IMR-90 (cell line): ENCODE measurements around the gene SLC46A1. TPM values are rescaled to one million over a fixed set of nuclear protein-coding genes. Genes with fewer than 3 reads are reported as not detected.

Experiments
- ATAC-seq: fragments of 200-7000 bp; cut with Tn5 transposase; 2 replicates; pipeline ENCODE4 v1.9.1; 2020; ENCODE audit warnings: low read depth, mild to moderate bottlenecking, moderate library complexity
- BruUV-seq: library from RNA; stranded (reverse); fragments of 400-500 nt; replicated peaks from 2 replicates; lab custom pipeline; 2021; lab: Mats Ljungman, UMichigan
- CTCF ChIA-PET: fragments of 300-600 bp; formaldehyde crosslinking; extraction: SDS; loops from one replicate; lab custom pipeline; 2021; ENCODE audit warnings: antibody characterized with exemption; lab: Yijun Ruan, JAX
- POLR2A ChIA-PET: fragments of 300-600 bp; sonication (Branson Sonifier 250); formaldehyde crosslinking; loops from one replicate; lab custom pipeline; 2022; ENCODE audit warnings: antibody characterized with exemption; ENCODE audit not compliant: unreplicated experiment; lab: Charles Lee
- DNase-seq: peaks from one replicate; pipeline ENCODE4 v3.0.0; 2013
- H2AFZ ChIP-seq: replicated peaks from 2 replicates; pipeline ENCODE3; 2013; ENCODE audit warnings: low read length, mild to moderate bottlenecking; ENCODE audit not compliant: poor library complexity
- H2AK5ac ChIP-seq: 2 replicates; pipeline ENCODE4 v1.6.1; 2013; ENCODE audit warnings: low read depth, low read length, inconsistent platforms
- H2AK9ac ChIP-seq: replicated peaks from 2 replicates; pipeline ENCODE3; 2013; ENCODE audit warnings: mild to moderate bottlenecking, low read depth, low read length, moderate library complexity; ENCODE audit not compliant: poor library complexity
- H2BK120ac ChIP-seq: 2 replicates; pipeline ENCODE4 v1.6.1; 2013; ENCODE audit warnings: low read depth, low read length, inconsistent platforms
- H2BK15ac ChIP-seq: 3 replicates; pipeline ENCODE4 v1.6.1; 2013; ENCODE audit warnings: low read depth, low read length, inconsistent platforms
- H2BK20ac ChIP-seq: 2 replicates; pipeline ENCODE4 v1.6.1; 2013; ENCODE audit warnings: low read depth, mild to moderate bottlenecking, inconsistent platforms, low read length, moderate library complexity
- H2BK5ac ChIP-seq: 2 replicates; pipeline ENCODE4 v1.6.1; 2013; ENCODE audit warnings: mild to moderate bottlenecking, low read depth, low read length, inconsistent platforms; ENCODE audit not compliant: poor library complexity, severe bottlenecking
- H3K14ac ChIP-seq: replicated peaks from 2 replicates; pipeline ENCODE4 v1.6.1; 2013; ENCODE audit warnings: low read depth, low read length, inconsistent platforms
- H3K18ac ChIP-seq: 2 replicates; pipeline ENCODE4 v1.6.1; 2013; ENCODE audit warnings: low read depth, low read length, control low read depth
- H3K23ac ChIP-seq: 2 replicates; pipeline ENCODE4 v1.6.1; 2013; ENCODE audit warnings: low read depth, low read length, inconsistent platforms
- H3K27ac ChIP-seq: 2 replicates; pipeline ENCODE4 v1.5.1; 2013; ENCODE audit warnings: mild to moderate bottlenecking, control low read depth, low read length; ENCODE audit not compliant: insufficient read depth
- H3K27me3 ChIP-seq: 2 replicates; pipeline ENCODE4 v1.6.1; 2013; ENCODE audit warnings: low read length; ENCODE audit not compliant: control insufficient read depth, insufficient read depth
- H3K36me3 ChIP-seq: 2 replicates; pipeline ENCODE4 v1.6.1; 2013; ENCODE audit warnings: low read length, mixed read lengths; ENCODE audit not compliant: control insufficient read depth, insufficient read depth
- H3K4ac ChIP-seq: 2 replicates; pipeline ENCODE4 v1.6.1; 2013; ENCODE audit warnings: low read depth, low read length, inconsistent platforms
- H3K4me1 ChIP-seq: 2 replicates; pipeline ENCODE4 v1.6.1; 2013; ENCODE audit warnings: low read length, mixed read lengths; ENCODE audit not compliant: control insufficient read depth, insufficient read depth
- H3K4me2 ChIP-seq: 2 replicates; pipeline ENCODE4 v1.6.1; 2013; ENCODE audit warnings: low read depth, mild to moderate bottlenecking, control low read depth, low read length, moderate library complexity
- H3K4me3 ChIP-seq: 2 replicates; pipeline ENCODE4 v1.5.1; 2013; ENCODE audit warnings: low read depth, mild to moderate bottlenecking, control low read depth, low read length, moderate library complexity; ENCODE audit not compliant: insufficient read depth
- H3K56ac ChIP-seq: 2 replicates; pipeline ENCODE4 v1.6.1; 2013; ENCODE audit warnings: low read length, inconsistent platforms; ENCODE audit not compliant: insufficient read depth; ENCODE audit errors: extremely low read depth
- H3K79me1 ChIP-seq, 2 experiments: 2 replicates each; pipeline ENCODE4 v1.6.1; 2013; ENCODE audit warnings: low read length in 2 of 2, inconsistent platforms in 1 of 2, low read depth in 1 of 2
- H3K9ac ChIP-seq: 2 replicates; pipeline ENCODE4 v1.6.1; 2013; ENCODE audit warnings: low read depth, low read length, control low read depth
- H3K9me1 ChIP-seq: 2 replicates; pipeline ENCODE4 v1.6.1; 2013; ENCODE audit warnings: low read length, inconsistent platforms; ENCODE audit not compliant: insufficient read depth
- H3K9me3 ChIP-seq: 2 replicates; pipeline ENCODE4 v1.6.1; 2013; ENCODE audit warnings: low read length; ENCODE audit not compliant: control insufficient read depth, insufficient read depth
- H4K20me1 ChIP-seq: 2 replicates; pipeline ENCODE4 v1.6.1; 2013; ENCODE audit warnings: low read length, inconsistent platforms; ENCODE audit not compliant: insufficient read depth
- H4K5ac ChIP-seq: 2 replicates; pipeline ENCODE4 v1.6.1; 2013; ENCODE audit warnings: mild to moderate bottlenecking, low read depth, low read length, control low read depth
- H4K8ac ChIP-seq, 2 experiments: 2 replicates each; pipeline ENCODE4 v1.6.1; 2013; ENCODE audit warnings: low read depth in 2 of 2, low read length in 2 of 2, control low read depth in 1 of 2, inconsistent platforms in 1 of 2
- H4K91ac ChIP-seq: 2 replicates; pipeline ENCODE4 v1.6.1; 2013; ENCODE audit warnings: low read depth, low read length, inconsistent platforms; ENCODE audit not compliant: insufficient read depth
- BHLHE40 ChIP-seq: fragments of 150-350 bp; IDR thresholded peaks from 2 replicates; pipeline ENCODE4 v1.6.1; 2016; ENCODE audit warnings: mild to moderate bottlenecking, low read depth, low read length
- CEBPB ChIP-seq: IDR thresholded peaks from 2 replicates; pipeline ENCODE4 v1.6.1; 2012; ENCODE audit warnings: low read depth, low read length, improper control_type of control experiment
- CHD1 ChIP-seq: IDR thresholded peaks from 2 replicates; pipeline ENCODE4 v1.6.1; 2012; ENCODE audit warnings: low read depth, low read length, improper control_type of control experiment
- CTCF ChIP-seq: conservative IDR thresholded peaks from 2 replicates; pipeline ENCODE4 v1.5.1; 2012; ENCODE audit warnings: mild to moderate bottlenecking, low read depth, low read length, improper control_type of control experiment
- ELK1 ChIP-seq: fragments of 150-350 bp; IDR thresholded peaks from 2 replicates; pipeline ENCODE4 v1.6.1; 2016; ENCODE audit warnings: low read depth, mild to moderate bottlenecking, low read length, moderate library complexity, borderline replicate concordance
- FOS ChIP-seq: fragments of 150-350 bp; IDR thresholded peaks from 2 replicates; pipeline ENCODE4 v1.6.1; 2016; ENCODE audit warnings: low read depth, low read length
- MAFK ChIP-seq: IDR thresholded peaks from 2 replicates; pipeline ENCODE4 v1.6.1; 2012; ENCODE audit warnings: low read depth, low read length, improper control_type of control experiment
- MAZ ChIP-seq: IDR thresholded peaks from 2 replicates; pipeline ENCODE4 v1.6.1; 2012; ENCODE audit warnings: low read depth, mild to moderate bottlenecking, low read length, improper control_type of control experiment, moderate library complexity, borderline replicate concordance
- MXI1 ChIP-seq: IDR thresholded peaks from 2 replicates; pipeline ENCODE4 v1.6.1; 2012; ENCODE audit warnings: low read depth, mild to moderate bottlenecking, low read length, moderate library complexity, borderline replicate concordance
- NFE2L2 ChIP-seq: fragments of 150-350 bp; IDR thresholded peaks from 2 replicates; pipeline ENCODE4 v1.6.1; 2016; ENCODE audit warnings: low read depth, mild to moderate bottlenecking, low read length
- POLR2A ChIP-seq: IDR thresholded peaks from 2 replicates; pipeline ENCODE4 v1.6.1; 2012; ENCODE audit warnings: mild to moderate bottlenecking, low read depth, low read length
- RAD21 ChIP-seq: IDR thresholded peaks from 2 replicates; pipeline ENCODE4 v1.6.1; 2012; ENCODE audit warnings: low read length, improper control_type of control experiment
- RCOR1 ChIP-seq: IDR thresholded peaks from 2 replicates; pipeline ENCODE4 v1.6.1; 2012; ENCODE audit warnings: mild to moderate bottlenecking, low read length, improper control_type of control experiment; ENCODE audit not compliant: insufficient replicate concordance
- RFX5 ChIP-seq: IDR thresholded peaks from 2 replicates; pipeline ENCODE4 v1.8.0; 2012; ENCODE audit warnings: low read depth, mild to moderate bottlenecking, low read length, moderate library complexity
- SMC3 ChIP-seq: fragments of 150-350 bp; IDR thresholded peaks from 2 replicates; pipeline ENCODE4 v1.6.1; 2016; ENCODE audit warnings: low read depth, mild to moderate bottlenecking, antibody characterized with exemption, low read length, moderate library complexity
- USF2 ChIP-seq: fragments of 150-350 bp; IDR thresholded peaks from 2 replicates; pipeline ENCODE4 v1.6.1; 2017; ENCODE audit warnings: mild to moderate bottlenecking, antibody characterized with exemption, low read length, low read depth
- WGBS, 2 experiments: methylation state at CpG; one replicate each; pipeline versions ENCODE4 v1.1.5 to v1.1.7; 2013; ENCODE audit warnings: missing lambda C conversion rate in 2 of 2; ENCODE audit not compliant: insufficient read length in 1 of 2; ENCODE audit errors: extremely low coverage in 2 of 2; 5-methylcytosine and 5-hydroxymethylcytosine counted together
- dilution Hi-C: fragments of 300-500 bp; cut with HindIII; formaldehyde crosslinking; loops from one replicate; pipeline ENCODE4 v1.14.3; 2018; ENCODE audit warnings: low sequenced_read_pairs; ENCODE audit not compliant: unreplicated experiment
- in situ Hi-C: fragments of 300-500 bp; cut with MboI; formaldehyde crosslinking; loops from 3 replicates; pipeline ENCODE4 v1.14.3; 2019; ENCODE audit warnings: low sequenced_read_pairs, inconsistent platforms, mixed read lengths
- intact Hi-C: fragments of 100-400 bp; cut with micrococcal nuclease; formaldehyde crosslinking; loops from 2 replicates; pipeline ENCODE4 v1.10.0; 2022
- polyA plus RNA-seq, 3 experiments: library from polyadenylated mRNA; depleted of rRNA; stranded (reverse); fragments of >200 nt; gene quantifications; 2 replicates each; pipeline ENCODE4 v1.2.3, GENCODE V29; 2012; ENCODE audit warnings: low replicate concordance in 1 of 3
- total RNA-seq: library from RNA; depleted of rRNA; stranded (reverse); fragments of >200 nt; gene quantifications from 2 replicates; pipeline ENCODE4 v1.2.3, GENCODE V29; 2012

The SLC46A1 gene
- total and polyA plus RNA-seq, 2 of the 4 experiments (the other 2 are of a cell fraction), result 2.7 to 3.9 TPM

GRCh38 chr17:28406473-28406814 is 432 bp upstream of the SLC46A1 start:
- H2BK5ac ChIP-seq, result no peak overlapping the region
- POLR2A ChIA-PET, result no interaction called here
- WGBS, 2 experiments, result 49% methylated on average over 6 of the region's 9 CpGs; no CpG with 5 or more reads in 1 of the 2 experiments
- peaks cover 6% of the 10 kb centered on the region for H3K27me3 ChIP-seq
- peak overlapping the region; percentile 88 for H2AK9ac ChIP-seq
- in situ Hi-C loops, result no loop called here
- no peak overlapping the region for H2BK15ac ChIP-seq
- DNase-seq (no peak), ATAC-seq (peak; percentile 12)
- TF ChIP-seq MAZ, result no peak
- no peak for TF ChIP-seq SMC3
- no peak for TF ChIP-seq MXI1
- TF ChIP-seq CHD1, result no peak
- no peak for TF ChIP-seq NFE2L2
- TF ChIP-seq CTCF, result no peak
- no peak for TF ChIP-seq ELK1
- TF ChIP-seq FOS, result no peak
- TF ChIP-seq RFX5, result no peak
- no peak for TF ChIP-seq POLR2A
- no peak for TF ChIP-seq USF2
- no peak for TF ChIP-seq RAD21
- TF ChIP-seq RCOR1, result no peak
- TF ChIP-seq CEBPB, result no peak
- no peak for TF ChIP-seq MAFK
- no peak for TF ChIP-seq BHLHE40
- peak overlapping the region; percentile 18; the same call in 1 of the 2 replicates for H3K9ac ChIP-seq
- H3K9me3 ChIP-seq, result no peaks in the 10 kb centered on the region
- no TSS peak for BruUV-seq
- H2AK5ac ChIP-seq, result no peak overlapping the region
- no peak overlapping the region for H3K14ac ChIP-seq
- no peak overlapping the region for H3K18ac ChIP-seq
- H2AFZ ChIP-seq, result peak overlapping the region; percentile 99
- CTCF ChIA-PET, result interaction anchor here (1.0 kb wide), 1 partner anchor 10 kb away, joined by 3 read pairs; no protein-coding TSS in a partner anchor
- peak overlapping the region in 1 of 2 experiments; percentile 90; a peak in 2 of 4 replicates for H4K8ac ChIP-seq
- H4K91ac ChIP-seq, result no peak overlapping the region
- peaks cover 3% of the 10 kb centered on the region for H3K4me1 ChIP-seq
- H3K4ac ChIP-seq, result no peak overlapping the region
- H3K36me3 ChIP-seq, result peaks cover 3% of the 10 kb centered on the region
- intact Hi-C loops, result loop anchor here (10.0 kb wide), 1 partner anchor 138 kb away; no protein-coding TSS in a partner anchor
- no peaks in the 10 kb centered on the region for H3K79me1 ChIP-seq
- no peak overlapping the region for H4K5ac ChIP-seq
- peaks cover 12% of the 10 kb centered on the region for H3K9me1 ChIP-seq
- no peak overlapping the region for H3K56ac ChIP-seq
- peak overlapping the region; percentile 66 for H3K4me3 ChIP-seq
- no peak overlapping the region for H2BK20ac ChIP-seq
- dilution Hi-C loops, result no loop called here
- H3K27ac ChIP-seq, result no peak overlapping the region
- peak overlapping the region; percentile 83 for H3K4me2 ChIP-seq
- H2BK120ac ChIP-seq, result no peak overlapping the region
- H3K23ac ChIP-seq, result peak overlapping the region; percentile 0; the same call in 1 of the 2 replicates
- H4K20me1 ChIP-seq, result no peaks in the 10 kb centered on the region
